Measurements from ENCODE around the gene RPL6.
"Not testable (repeated sequence)": the region's sequence is repeated elsewhere in the genome, so short reads cannot be mapped to it uniquely, and the experiment has no call there.

Gene RPL6

DNA sequence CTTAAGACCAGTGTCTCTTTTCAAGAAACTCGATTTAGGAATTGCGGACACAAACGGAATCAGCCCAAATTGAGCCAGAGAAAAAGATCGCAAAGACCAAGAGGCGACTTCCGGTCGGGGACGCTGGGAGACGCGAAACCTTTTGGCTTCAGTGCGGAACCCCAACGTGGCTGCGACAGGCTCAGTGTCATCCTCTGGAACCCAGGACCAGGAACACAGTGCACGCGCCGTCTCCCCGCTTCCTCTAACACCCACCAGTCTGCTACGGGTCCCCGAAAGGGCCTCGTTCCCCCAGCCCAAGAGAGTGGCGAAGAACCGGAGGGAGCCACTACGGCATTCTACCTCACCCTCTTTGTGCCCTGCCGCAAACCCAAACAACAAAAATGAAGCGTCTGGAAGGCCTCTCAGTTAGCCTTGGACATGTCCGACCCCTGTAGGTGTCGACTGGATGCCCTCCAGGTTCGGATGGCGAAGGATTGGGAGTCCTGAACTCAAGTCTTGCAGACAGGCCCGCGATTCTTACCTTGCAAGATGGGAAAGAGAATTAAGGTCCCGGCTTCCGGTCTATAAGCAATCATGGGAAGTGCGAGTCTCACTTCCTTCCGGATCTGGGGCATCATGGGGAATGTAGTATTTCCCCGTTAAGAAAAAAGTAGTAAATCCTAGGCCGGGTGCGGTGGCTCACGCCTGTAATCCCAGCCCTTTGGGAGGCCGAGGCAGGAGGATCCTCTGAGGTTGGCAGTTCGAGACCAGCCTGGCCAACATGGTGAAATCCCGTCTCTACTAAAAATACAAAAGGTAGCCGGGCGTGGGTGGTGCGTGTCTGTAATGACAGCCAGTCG is at the start of gene RPL6:
Gene RPL6 (minus strand): TSS at position 542 of the 842 bp plus-strand sequence. CDS start 949 bp downstream, outside the sequence.
- peak; percentile 54 to 76 for DNase-seq (ENCODE audit: low read depth in 2 of 2)

- DNase-seq (ENCODE audit: low read depth in 2 of 2): no peak
These were observed 49.3 kb upstream of the RPL6 start for GRCh38 chr12:112458751-112459150.

- DNase-seq (ENCODE audit: low read depth in 2 of 2): no peak
These were observed 48.9 kb upstream of the RPL6 start for GRCh38 chr12:112458330-112458729.

DNA sequence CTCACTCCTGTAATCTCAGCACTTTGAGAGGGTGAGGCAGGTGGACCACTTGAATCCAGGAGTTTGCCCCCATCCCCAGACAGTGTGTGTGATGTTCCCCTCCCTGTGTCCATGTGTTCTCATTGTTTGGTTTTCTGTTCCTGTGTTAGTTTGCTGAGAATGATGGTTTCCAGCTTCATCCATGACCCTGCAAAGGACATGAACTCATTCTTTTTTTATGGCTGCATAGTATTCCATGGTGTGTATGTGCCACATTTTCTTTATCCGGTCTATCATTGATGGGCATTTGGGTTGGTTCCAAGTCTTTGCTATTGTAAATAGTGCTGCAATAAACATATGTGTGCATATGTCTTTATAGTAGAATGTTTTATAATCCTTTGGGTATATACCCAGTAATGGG is 47.7 kb upstream of the RPL6 start:
- not testable (repeated sequence) for DNase-seq (ENCODE audit: low read depth in 2 of 2)

DNA sequence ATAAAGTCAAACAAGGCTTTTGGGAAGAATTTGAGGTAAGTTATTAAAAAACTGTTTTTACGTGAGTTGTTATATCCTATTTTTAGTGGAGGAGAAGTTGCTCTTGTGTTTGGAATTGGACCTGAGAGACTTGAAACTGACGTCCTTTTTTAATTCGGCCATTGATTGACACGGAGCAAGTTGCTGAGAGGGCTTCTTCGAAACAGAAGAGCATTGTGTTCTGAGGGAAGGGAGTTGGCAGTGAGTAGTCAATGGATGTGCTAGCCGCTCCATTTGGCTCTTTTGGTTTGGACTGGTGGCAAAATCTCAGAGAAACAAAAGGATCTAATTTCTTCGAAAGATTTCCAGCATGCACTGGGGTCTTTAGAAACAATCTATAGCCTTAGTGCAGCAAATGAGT is 46.6 kb upstream of the RPL6 start:
- DNase-seq (ENCODE audit: low read depth in 2 of 2): no peak

GRCh38 chr12:112450725-112451124 is 41.3 kb upstream of the RPL6 start:
- no peak for DNase-seq (ENCODE audit: low read depth in 2 of 2)

- not testable (repeated sequence) for DNase-seq (ENCODE audit: low read depth in 2 of 2)
These were observed 38.8 kb upstream of the RPL6 start for GRCh38 chr12:112448165-112448564.

- DNase-seq (ENCODE audit: low read depth in 2 of 2): no peak
These were observed 37.7 kb upstream of the RPL6 start for GRCh38 chr12:112447106-112447505.

DNA sequence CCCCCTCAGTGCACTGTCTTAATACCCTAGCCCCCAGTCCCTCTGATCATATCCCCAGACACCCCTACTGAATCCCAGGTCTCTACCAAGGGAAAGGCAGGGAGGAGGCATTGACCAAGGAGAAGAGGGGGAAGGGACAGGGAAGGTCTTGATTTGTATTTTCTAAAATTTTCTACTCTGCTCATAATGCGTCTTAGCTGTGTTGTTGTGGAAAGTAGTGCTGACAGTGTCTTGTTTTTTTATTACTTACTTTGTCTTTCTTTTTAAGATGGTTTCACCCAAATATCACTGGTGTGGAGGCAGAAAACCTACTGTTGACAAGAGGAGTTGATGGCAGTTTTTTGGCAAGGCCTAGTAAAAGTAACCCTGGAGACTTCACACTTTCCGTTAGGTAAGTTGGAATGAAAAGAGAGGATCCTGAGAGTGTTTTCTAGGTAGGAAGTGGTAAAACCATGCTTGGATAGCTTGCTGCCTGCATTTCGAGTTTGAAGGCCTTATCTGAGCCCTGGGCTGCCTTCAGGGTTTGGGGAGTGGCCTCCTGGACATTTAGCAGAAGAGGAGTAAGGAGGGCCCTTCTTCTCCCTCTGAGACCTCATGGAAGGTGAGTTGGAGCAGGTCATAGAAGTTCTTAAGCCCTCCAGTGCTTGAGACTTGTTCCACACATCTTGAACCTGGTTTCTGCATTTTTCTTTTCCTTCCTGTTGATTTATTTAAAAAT is 36.8 kb upstream of the RPL6 start:
- DNase-seq (ENCODE audit: low read depth in 2 of 2): no peak

- DNase-seq (ENCODE audit: low read depth in 2 of 2): no peak
These were observed 34.5 kb upstream of the RPL6 start for GRCh38 chr12:112443916-112444315.

- DNase-seq (ENCODE audit: low read depth in 2 of 2): not testable (repeated sequence)
These were observed 31.2 kb upstream of the RPL6 start for GRCh38 chr12:112440653-112441052.

- no peak for DNase-seq (ENCODE audit: low read depth in 2 of 2)
These were observed 30.4 kb upstream of the RPL6 start for GRCh38 chr12:112439769-112440168.

DNA sequence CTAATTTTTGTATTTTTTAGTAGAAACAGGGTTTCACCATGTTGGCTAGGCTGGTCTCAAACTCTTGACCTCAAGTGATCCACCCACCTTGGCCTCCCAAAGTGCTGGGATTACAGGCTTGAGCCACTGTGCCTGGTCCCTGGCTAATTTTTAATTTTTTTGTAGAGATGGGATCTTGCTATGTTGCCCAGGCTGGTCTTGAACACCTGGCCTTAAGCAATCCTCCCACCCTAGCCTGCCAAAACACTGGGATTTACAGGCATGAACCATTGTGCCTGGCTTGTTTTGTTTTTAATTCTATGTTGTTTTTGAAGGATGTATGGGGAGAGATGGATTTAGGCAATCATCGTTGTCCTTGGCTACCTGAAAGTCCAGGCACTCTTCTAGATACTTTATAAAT is 29.2 kb upstream of the RPL6 start:
- DNase-seq (ENCODE audit: low read depth in 2 of 2): not testable (repeated sequence)

DNA sequence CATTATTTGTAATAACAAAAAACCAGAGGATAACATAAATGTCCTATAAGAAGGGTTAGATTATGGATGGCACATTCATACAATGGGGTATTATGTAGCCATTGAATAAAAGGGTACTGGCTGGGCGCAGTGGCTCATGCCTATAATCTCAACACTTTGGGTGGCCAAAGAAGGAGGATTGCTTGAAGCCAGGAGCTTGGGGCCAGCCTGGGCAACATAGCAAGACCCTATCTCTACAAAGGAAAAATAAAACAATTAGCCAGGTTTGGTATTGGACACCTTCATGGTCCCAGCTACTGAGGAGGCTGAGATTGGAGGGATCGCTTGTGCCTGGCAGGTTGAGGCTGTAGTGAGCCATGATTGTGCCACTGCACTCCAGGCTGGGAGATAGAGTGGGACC is 24.1 kb upstream of the RPL6 start:
- no peak for DNase-seq (ENCODE audit: low read depth in 2 of 2)

GRCh38 chr12:112431965-112432364 is 22.6 kb upstream of the RPL6 start:
- DNase-seq (ENCODE audit: low read depth in 2 of 2): no peak

DNA sequence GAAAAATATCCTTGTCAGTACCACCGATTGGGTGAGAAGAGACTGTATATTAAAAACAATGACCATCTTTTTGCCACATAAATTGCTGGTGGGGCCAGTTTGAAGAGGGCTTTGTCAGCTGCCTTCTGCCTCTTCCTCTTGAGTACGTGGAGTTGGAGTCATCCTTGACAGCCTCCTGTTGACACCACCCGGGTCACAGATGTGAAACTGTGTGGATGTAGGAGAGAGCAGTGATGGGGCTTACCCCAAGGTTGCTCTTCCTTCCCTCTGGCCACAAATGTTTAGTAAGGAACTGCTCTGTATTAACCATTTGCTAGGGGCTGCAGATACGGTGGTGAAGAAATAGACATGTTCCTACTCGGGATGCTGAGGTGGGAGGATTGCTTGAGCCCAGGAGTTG is 21.5 kb upstream of the RPL6 start:
- DNase-seq (ENCODE audit: low read depth in 2 of 2): no peak

DNA sequence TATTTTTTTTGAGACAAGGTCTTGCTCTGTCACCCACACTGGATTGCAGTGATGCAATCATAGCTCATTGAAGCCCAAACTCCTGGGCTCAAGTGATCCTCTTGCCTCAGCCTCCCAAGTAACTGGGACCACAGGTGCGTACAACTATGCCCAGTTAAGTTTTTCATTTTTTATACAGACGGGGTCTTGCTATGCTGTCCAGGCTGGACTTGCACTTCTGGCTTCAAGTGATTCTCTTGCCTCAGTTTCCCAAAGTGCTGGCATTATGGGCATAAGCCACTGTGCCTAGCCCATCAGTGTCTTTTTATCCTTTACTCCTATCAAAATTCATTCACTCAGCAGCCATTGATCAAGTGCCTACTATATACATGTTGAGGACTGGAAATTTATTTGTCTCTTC is 18.4 kb upstream of the RPL6 start:
- DNase-seq (ENCODE audit: low read depth in 2 of 2): no peak

DNA sequence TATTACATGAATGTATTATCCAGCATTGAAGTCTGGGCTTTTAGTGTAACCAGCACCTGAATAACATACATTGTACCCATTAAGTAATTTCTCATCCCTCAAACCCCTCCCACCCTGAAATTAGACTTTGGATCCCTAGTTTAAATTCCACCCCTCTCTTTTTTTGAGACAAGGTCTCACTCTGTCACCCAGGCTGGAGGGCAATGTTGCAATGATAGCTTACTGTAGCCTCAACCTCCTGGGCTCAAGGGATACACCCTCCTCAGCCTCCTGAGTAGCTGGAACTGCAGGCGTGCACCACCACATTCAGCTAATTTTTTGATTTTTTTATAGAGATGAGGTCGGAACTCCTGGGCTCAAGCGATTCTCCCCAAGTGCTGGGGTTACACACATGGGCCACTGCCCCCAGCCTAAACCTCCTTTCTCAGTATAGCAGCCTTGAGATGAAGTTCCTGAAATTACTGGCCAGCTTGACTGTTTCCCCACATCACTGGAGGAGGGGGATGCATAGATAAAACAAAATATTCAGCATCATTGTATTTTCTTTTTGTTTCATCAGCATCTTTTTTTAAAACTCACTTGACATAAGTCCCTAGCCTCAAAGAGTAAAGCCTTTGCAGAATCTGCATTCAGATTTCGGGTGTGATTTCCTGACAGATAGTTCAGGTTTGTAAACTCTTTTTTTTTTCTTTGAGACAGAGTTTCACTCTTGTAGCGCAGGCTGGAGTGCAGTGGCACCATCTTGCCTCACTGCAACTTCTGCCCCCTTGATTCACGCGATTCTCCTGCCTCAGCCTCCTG is 16.4 kb upstream of the RPL6 start:
- no peak for DNase-seq (ENCODE audit: low read depth in 2 of 2)

- no peak for DNase-seq (ENCODE audit: low read depth in 2 of 2)
These were observed 14.7 kb upstream of the RPL6 start for GRCh38 chr12:112424126-112424525.

- no peak for DNase-seq (ENCODE audit: low read depth in 2 of 2)
These were observed 13.1 kb upstream of the RPL6 start for GRCh38 chr12:112422531-112422930.

DNA sequence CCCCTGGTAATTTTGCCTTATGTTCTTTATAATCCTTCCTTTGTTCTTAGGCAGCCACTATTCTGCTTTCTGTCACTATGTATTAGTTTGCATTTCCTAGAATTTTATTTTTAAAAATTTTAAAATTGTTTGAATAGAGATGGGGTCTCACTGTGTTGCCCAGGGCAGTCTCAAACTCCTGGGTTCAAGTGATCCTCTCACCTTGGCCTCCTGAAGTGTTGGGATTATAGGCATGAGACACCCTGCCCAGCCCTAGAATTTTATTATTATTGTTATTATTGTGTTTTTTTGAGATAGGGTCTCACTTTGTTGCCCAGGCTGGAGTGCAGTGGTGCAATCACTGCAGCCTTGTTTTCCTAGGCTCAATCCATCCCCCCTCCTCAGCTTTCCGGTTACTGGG is 12.0 kb upstream of the RPL6 start:
- DNase-seq (ENCODE audit: low read depth in 2 of 2): no peak

DNA sequence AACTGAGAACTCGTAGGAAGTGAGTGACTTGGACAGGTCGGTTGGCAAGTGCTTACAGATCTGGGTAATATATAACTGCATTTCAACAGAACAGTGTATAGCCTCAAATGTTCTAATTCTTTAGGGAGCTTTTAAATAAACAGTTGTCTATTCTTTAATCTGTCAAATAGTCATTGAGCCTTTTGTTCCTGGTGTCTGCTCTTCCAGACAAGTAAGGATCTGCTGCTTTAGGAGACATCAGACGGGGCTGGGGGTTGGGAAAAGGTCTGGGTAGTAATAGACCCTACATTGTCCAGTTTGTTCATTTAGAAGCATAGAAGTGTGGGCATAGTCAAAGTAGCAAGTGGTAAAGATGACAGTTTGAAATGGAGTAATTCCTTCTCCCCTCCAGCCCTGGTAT is 11.3 kb upstream of the RPL6 start:
- DNase-seq (ENCODE audit: low read depth in 2 of 2): no peak

Data from stimulated activated CD8-positive, alpha-beta memory T cell treated with anti-CD3 and anti-CD28 coated beads, Interleukin-7, amount 100 ng/mL, for 4 hours (primary cell).